Measurements from ENCODE around the gene TMSB10. TPM values are rescaled to one million over a fixed set of nuclear protein-coding genes. Genes with fewer than 3 reads are reported as not detected.

TMSB10 gene
- total and polyA plus RNA-seq, 8 donors: 134 to 1,099 (median 328) TPM

GRCh38 chr2:84900971-84901370, 4.5 kb upstream of the TMSB10 start:
- H3K9me3 ChIP-seq: no peaks in the 10 kb centered on the region
- H3K27me3 ChIP-seq: no peaks in the 10 kb centered on the region
- ATAC-seq: no peak
- no peak for DNase-seq
- no peak for FAIRE-seq
- peaks cover 0 to 26% (median 20%) of the 10 kb centered on the region in 3 donors for H3K4me1 ChIP-seq
- intact Hi-C loops (cut with DNase I): no loop called here
- no peak overlapping the region for H3K4me3 ChIP-seq
- TF ChIP-seq CTCF (IDR thresholded peaks at IDR 0.05): no peak
- 71 to 76% methylated on average over 1 of the region's 1 CpG for whole genome bisulfite sequencing, 2 donors
- no peaks in the 10 kb centered on the region for H3K36me3 ChIP-seq
- no peak overlapping the region for H3K27ac ChIP-seq

- intact Hi-C loops (cut with DNase I): no loop called here
- no peak overlapping the region for H3K27ac ChIP-seq
- H3K36me3 ChIP-seq: no peaks in the 10 kb centered on the region
- no peaks in the 10 kb centered on the region for H3K27me3 ChIP-seq
- DNase-seq: no peak
- WGBS, 2 donors: 87 to 93% methylated on average over 2 of the region's 2 CpGs
- no peak for TF ChIP-seq CTCF (IDR thresholded peaks at IDR 0.05)
- H3K4me3 ChIP-seq: no peak overlapping the region
- no peaks in the 10 kb centered on the region for H3K9me3 ChIP-seq
- no peak for ATAC-seq
- peaks cover 0 to 26% (median 20%) of the 10 kb centered on the region in 3 donors for H3K4me1 ChIP-seq
- FAIRE-seq: no peak
Measured at GRCh38 chr2:84901593-84902120, 3.8 kb upstream of the TMSB10 start.

- no peak for TF ChIP-seq CTCF (IDR thresholded peaks at IDR 0.05)
- no peak for DNase-seq
- ATAC-seq: no peak
- Histone ChIP-seq H3K27ac (no peak overlapping the region), H3K27me3 (no peaks in the 10 kb centered on the region), H3K9me3 (no peaks in the 10 kb centered on the region), H3K36me3 (no peaks in the 10 kb centered on the region), H3K4me1 (peaks cover 0 to 26% (median 20%) of the 10 kb centered on the region in 3 donors), H3K4me3 (no peak overlapping the region)
- WGBS, 2 donors: 96 to 99% methylated on average over 4 of the region's 4 CpGs
- FAIRE-seq: no peak
- intact Hi-C loops (cut with DNase I): no loop called here
Measured at GRCh38 chr2:84902526-84902925, 2.9 kb upstream of the TMSB10 start.

GRCh38 chr2:84904151-84904550, 1.3 kb upstream of the TMSB10 start:
- Histone ChIP-seq H3K27me3 (no peaks in the 10 kb centered on the region), H3K9me3 (no peaks in the 10 kb centered on the region), H3K4me3 (no peak overlapping the region), H3K27ac (no peak overlapping the region), H3K4me1 (peaks cover 0 to 13% (median 8%) of the 10 kb centered on the region in 3 donors), H3K36me3 (no peaks in the 10 kb centered on the region)
- 64 to 66% methylated on average over 9 of the region's 9 CpGs for WGBS, 2 donors
- no peak for TF ChIP-seq CTCF (IDR thresholded peaks at IDR 0.05)
- intact Hi-C loops (cut with DNase I): no loop called here
- no peak for DNase-seq
- no peak for FAIRE-seq
- no peak for ATAC-seq

- Histone ChIP-seq H3K27me3 (no peaks in the 10 kb centered on the region), H3K9me3 (no peaks in the 10 kb centered on the region), H3K4me1 (peaks cover 0 to 9% (median 4%) of the 10 kb centered on the region in 3 donors), H3K36me3 (no peaks in the 10 kb centered on the region), H3K27ac (peak overlapping the region; percentile 78 to 95 (median 90)), H3K4me3 (peak overlapping the region; percentile 86 to 99 (median 98))
- intact Hi-C loops (cut with DNase I): no loop called here
- 0 to 1% methylated on average over 16 to 21 of the region's 21 CpGs for WGBS, 2 donors
- peak; percentile 47 to 61 (median 56) for ATAC-seq
- DNase-seq: peak in 5 of 6 donors; percentile 50 to 74 (median 63)
- FAIRE-seq: no peak
- no peak for TF ChIP-seq CTCF (IDR thresholded peaks at IDR 0.05)
Measured at GRCh38 chr2:84904717-84905174, 710 bp upstream of the TMSB10 start.

Data from pancreas (tissue), 10 donors.